SH-SY5Y (cell line): Measurements from ENCODE around the gene SESN1.

ENCODE experiments used
- GATA2 ChIP-seq: IDR thresholded peaks from 2 replicates; pipeline ENCODE4 v1.6.1; 2011; ENCODE audit warnings: mild to moderate bottlenecking, low read depth, low read length
- GATA3 ChIP-seq: IDR thresholded peaks from 2 replicates; pipeline ENCODE4 v1.6.1; 2011; ENCODE audit warnings: low read depth, mild to moderate bottlenecking, low read length, moderate library complexity

The SESN1 gene

GRCh38 chr6:109052018-109052651, 42.5 kb downstream of the SESN1 start:
- TF ChIP-seq GATA2 (no peak), GATA3 (no peak)

DNA sequence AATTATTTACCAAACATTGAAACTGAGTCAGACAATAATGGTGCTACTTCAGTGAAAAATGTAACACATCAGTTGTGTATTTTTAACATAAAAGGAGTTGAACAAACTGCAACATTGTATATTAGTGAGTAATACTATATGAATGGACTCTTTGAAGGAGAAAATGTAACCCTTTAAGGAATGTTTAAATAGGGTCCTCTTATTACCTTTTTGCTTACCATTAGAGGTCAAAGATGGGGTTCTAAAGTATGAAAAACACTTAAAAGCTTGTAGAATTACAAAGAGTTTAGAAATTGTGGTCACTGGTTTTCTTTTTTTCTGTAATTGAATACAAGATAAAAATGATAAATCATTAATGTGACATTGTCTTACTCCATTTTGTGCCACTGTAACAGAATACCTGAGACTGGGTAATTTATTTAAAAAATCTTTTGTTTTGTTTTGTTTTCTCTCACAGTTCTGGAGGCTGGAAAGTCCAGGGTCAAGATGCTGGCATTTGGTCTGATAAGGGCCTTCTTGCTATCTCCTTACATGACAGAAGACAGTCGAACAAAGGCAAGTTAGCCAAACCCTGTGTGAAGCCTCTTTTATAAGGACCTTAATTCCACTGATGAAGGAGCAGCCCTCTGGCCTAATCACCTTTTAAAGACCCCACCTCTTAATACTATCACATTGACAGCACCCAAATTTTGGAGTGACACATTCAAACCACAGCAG, 43.2 kb downstream of the SESN1 start:
- TF ChIP-seq GATA2 (no peak), GATA3 (no peak)

- TF ChIP-seq GATA2: no peak
- TF ChIP-seq GATA3: no peak
Observed at GRCh38 chr6:109050447-109051102, 44.1 kb downstream of the SESN1 start.

- TF ChIP-seq GATA2 (no peak), GATA3 (no peak)
Observed at GRCh38 chr6:109050012-109050411, 44.6 kb downstream of the SESN1 start.

DNA sequence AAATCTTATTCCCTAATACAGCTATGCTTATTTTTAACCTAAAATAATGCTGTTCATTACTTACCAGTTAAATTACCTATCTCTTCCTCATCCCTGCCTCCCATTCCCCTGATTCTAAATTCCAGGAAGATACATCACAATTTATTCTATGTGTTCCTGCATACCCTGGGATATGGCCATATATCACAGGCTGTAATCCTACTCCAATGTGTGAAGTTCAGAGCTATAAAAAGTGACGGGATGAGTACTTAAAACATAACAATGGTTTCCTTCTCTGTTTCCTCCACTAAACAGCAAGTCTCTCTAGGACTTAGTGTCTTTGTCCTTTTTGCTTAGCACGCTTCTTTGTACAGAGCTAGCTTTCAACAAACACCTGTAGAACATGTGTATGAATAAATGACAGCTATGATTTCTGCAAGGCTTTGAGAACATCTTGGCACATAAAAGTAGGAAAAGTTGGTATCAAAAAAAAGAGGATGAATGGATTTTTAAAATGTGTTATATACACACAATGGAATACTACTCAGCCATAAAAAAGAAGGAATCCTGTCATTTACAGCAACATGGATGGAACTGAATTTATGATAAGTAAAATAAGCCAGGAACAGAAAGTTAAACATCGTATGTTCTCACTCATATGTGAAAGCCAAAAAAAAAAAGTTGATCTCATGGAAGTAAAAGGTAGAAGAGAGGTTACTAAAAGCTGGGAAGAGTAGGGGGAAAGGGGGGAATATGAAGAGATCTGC, 45.8 kb downstream of the SESN1 start:
- TF ChIP-seq GATA2 (no peak), GATA3 (no peak)

DNA sequence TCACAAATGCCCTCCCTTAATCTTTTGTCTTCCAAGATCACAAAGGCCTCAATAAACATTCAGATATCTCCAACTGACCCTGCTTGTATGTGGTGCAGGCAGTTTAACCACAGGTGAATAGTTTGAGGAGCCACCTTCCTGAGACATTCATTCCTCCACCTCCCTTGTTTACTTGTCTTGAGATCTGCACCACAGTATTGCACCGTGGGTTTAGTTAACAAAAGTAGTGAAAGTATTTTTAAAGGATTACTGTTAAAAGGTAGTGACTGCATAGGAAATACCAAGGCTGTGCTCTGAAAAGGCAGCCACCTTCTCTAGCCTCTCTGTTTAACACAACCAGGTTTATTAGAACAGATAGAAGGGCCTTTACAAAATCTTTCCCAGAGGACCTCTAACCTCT, 46.5 kb downstream of the SESN1 start:
- no peak for TF ChIP-seq GATA2
- TF ChIP-seq GATA3: no peak

DNA sequence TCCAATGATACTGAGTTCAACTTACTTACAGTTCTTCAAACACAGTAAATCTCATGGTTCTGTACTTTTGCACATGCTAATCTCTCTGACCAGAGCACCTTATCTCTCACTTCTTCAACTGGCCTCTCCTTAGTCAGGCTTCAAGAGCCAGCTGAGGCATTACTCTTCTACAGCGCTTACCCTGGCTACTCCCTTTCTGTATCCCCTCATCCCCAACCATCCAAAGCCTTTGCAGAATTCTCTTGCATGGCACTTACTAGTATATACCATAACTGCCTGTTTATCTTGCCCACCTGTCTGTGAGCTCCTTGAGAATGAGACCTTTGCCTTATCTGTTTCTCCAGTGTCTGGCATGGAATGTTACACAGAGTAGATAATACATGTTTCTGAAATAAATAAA, 49.2 kb downstream of the SESN1 start:
- no peak for TF ChIP-seq GATA3

- TF ChIP-seq GATA2 (no peak), GATA3 (no peak)
Observed at GRCh38 chr6:109039795-109040194, 54.9 kb downstream of the SESN1 start.

DNA sequence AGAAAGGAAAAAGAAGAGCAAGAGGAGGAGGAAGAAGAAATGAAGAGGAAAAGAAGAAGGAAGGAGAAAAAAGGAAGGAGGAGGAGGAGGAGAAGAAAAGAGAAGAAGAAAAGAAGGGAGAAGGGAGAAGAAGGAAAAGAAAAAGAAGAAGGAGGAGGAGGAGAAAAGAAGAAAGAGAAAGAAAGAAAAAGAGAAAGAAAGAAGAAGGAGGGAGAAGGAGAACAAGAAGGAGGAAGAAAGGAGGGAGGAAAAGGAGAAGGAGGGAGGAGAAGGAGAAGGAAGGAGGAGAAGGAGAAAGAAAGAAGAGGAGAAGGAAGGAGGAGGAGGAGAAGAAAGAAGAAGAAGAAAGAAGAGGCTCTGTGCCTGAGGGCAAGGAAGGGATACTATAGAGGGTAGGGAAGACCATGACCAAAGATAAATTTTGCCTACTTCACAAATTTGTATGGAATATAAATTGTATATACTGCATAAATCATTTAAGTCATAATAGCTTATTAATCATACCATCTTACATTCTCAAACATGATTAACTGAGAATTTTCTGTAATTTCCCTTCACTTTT, 55.7 kb downstream of the SESN1 start:
- TF ChIP-seq GATA2 (no peak), GATA3 (no peak)

DNA sequence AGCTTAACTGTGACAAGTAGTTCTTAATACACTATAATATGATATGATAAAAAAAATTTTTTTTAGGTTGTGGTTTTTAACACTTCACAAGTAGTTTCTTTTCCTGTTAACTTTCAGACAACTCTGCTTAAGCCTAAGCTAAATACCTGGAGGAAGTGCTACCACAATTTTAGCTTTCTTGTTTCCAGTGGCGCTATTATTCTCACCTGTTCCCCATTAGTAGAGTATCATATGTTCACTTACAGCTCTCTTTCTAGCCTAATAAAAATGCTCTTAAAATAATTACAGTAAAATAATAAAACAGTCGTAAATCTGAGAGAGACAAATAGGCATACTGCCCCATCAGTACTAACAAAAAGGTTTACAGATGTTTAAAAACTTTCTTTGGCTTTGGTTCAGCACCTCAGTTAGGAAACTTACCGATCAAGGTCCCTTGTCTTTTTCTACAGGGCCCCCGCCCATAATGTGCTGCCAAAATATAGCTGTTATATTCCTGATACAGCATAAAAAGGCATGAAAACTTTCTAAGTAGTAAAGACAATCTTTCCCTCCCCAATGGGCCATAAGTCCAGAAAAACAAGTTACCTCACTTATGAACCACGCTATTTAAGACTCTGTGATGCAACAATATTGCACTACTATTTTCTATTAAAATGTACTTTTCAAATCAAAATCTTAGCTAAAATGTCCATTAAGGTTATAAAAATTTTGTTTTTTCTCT, 57.9 kb downstream of the SESN1 start:
- TF ChIP-seq GATA3 (no peak), GATA2 (no peak)

DNA sequence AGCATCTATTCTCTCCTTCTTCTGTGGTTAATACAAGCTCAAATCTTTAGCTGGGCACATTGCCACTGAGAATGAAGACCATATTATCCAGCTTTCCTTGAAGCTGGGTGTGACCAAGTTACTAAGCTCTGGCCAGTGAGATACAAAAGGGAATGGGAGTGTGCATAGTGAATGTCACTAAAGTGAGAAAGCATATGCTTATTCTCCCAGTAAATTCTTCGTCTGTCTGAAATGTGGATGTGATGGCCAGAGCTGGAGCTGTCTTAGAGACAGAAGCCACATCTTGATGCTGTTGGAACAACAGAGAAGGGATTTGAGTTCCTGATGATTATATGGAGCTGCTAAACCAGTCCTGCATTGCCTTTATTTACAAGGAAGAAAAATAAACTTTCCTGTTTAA, 60.1 kb downstream of the SESN1 start:
- no peak for TF ChIP-seq GATA3
- TF ChIP-seq GATA2: no peak

DNA sequence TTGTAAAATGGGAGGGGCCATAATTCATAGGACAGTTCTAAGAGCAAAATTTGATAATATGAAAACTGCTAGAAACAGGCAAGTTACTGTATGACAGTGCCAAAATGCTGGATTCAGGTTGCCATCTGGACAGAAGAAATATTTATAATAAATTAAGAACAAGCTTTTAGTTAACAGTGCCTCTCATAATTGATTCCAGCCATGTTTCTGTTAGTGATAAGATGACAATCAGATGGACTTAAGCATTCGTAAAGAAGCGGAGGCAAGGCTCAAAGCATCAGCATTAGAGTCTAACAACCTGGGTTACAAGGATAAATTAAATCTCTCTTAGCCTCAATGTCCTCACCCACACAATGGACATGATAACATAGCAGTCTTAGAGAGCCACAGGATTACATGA, 61.0 kb downstream of the SESN1 start:
- TF ChIP-seq GATA2 (peak; percentile 57; the same call in 1 of the 2 replicates), GATA3 (peak; percentile 69)

DNA sequence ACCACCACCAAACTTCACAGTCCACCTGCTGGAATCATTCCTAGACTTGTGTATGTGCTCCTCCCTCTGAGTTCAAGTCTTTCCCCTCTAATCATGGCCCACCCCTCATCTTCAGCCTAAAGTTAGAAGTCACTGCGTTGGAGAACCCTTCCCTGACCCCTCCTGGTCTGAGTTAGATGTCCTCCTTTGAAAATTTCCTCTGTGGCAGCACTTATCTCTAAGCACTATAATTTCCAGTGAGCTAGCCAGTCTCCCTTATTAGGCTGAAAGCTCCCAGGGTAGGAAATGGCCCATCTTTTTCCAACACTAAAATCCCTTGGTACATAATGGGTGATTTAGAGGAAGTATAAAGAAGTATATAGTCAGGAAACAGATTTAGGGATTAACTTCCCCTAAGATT, 63.2 kb downstream of the SESN1 start:
- TF ChIP-seq GATA2: no peak
- no peak for TF ChIP-seq GATA3

DNA sequence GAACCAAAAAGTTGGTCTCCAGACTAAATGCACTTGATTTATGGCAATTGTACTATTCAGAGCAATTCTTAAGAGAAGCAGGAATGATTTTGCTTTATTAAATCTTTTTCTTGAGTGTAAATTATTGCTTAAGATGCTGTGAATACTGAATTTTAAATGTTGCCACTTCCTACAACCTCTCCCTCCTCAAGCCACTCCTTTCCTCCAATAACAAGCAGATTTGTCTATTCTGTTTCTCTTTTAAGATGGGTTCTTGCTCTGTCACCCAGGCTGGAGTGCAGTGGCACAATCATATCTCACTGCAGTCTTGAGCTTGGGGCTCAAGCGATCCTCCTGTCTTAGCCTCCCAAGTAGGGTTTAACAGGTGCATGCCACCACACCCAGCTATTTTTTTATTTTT, 65.3 kb downstream of the SESN1 start:
- TF ChIP-seq GATA3 (no peak), GATA2 (no peak)
